Adrenal gland (tissue), 5 donors: ENCODE measurements around the gene THADA.

ENCODE experiments used
- CTCF ChIP-seq, 6 experiments: fragments of 450-650 bp in 4 of 6; fragments of 200-600 bp in 2 of 6; sonication (generic) in 1 of 6; IDR thresholded peaks; 1 replicate in 5 of 6; 2 replicates in 1 of 6; pipeline versions ENCODE4 v1.5.1 to v1.8.0; 2016 to 2021; ENCODE audit warnings: antibody characterized with exemption in 6 of 6, mild to moderate bottlenecking in 2 of 6, moderate library complexity in 1 of 6
- POLR2A ChIP-seq, 2 donors: fragments of 450-650 bp; IDR thresholded peaks; one replicate each; pipeline ENCODE4 v1.6.1; 2017; ENCODE audit warnings: antibody characterized with exemption in 2 of 2, mild to moderate bottlenecking in 2 of 2, moderate library complexity in 1 of 2
- donor health status: DM: no; HTN: no; CAD: no.

GRCh38 chr2:43443282-43443681, 152.6 kb downstream of the THADA start:
- TF ChIP-seq CTCF (IDR thresholded peaks at IDR 0.05) = no peak
- no peak for TF ChIP-seq POLR2A (IDR thresholded peaks at IDR 0.05)
